Hepatocyte (in vitro differentiated cells): ENCODE results near the gene GLDC. TPM values are rescaled to one million over a fixed set of nuclear protein-coding genes. Genes with fewer than 3 reads are reported as not detected.
"Not testable (repeated sequence)": the region's sequence is repeated elsewhere in the genome, so short reads cannot be mapped to it uniquely, and the experiment has no call there.

Source experiments
- DNase-seq: peaks from one replicate; pipeline ENCODE4 v3.0.0-alpha.2; 2016; ENCODE audit warnings: low spot score
- H2AFZ ChIP-seq: fragments of 200-600 bp; sonication (generic); 2 replicates; pipeline ENCODE4 v1.6.0; 2016; ENCODE audit warnings: antibody characterized with exemption, mild to moderate bottlenecking
- H3K27ac ChIP-seq: fragments of 200-600 bp; sonication (generic); 2 replicates; pipeline ENCODE4 v1.5.1; 2016; ENCODE audit warnings: mild to moderate bottlenecking
- H3K27me3 ChIP-seq: fragments of 200-600 bp; sonication (generic); 2 replicates; pipeline ENCODE4 v1.6.1; 2016
- H3K36me3 ChIP-seq: fragments of 200-600 bp; sonication (generic); replicated peaks from 2 replicates; pipeline ENCODE4 v1.5.1; 2016; ENCODE audit warnings: low read depth; ENCODE audit not compliant: insufficient read depth
- H3K4me1 ChIP-seq: fragments of 200-600 bp; sonication (generic); 2 replicates; pipeline ENCODE4 v1.5.1; 2016; ENCODE audit warnings: mild to moderate bottlenecking, moderate library complexity; ENCODE audit not compliant: insufficient read depth
- H3K4me2 ChIP-seq: fragments of 200-600 bp; sonication (generic); 2 replicates; pipeline ENCODE4 v1.6.0; 2016
- H3K4me3 ChIP-seq: fragments of 200-600 bp; sonication (generic); 2 replicates; pipeline ENCODE4 v1.5.1; 2016; ENCODE audit warnings: mild to moderate bottlenecking
- H3K79me2 ChIP-seq: fragments of 200-600 bp; sonication (generic); 2 replicates; pipeline ENCODE4 v1.6.0; 2017; ENCODE audit warnings: mild to moderate bottlenecking
- H3K9me2 ChIP-seq: fragments of 200-600 bp; sonication (generic); replicated peaks from 2 replicates; pipeline ENCODE4 v1.6.0; 2017; ENCODE audit warnings: mild to moderate bottlenecking; ENCODE audit not compliant: insufficient read depth
- H3K9me3 ChIP-seq: fragments of 200-600 bp; sonication (generic); 2 replicates; pipeline ENCODE4 v1.5.1; 2016; ENCODE audit warnings: low read depth, mild to moderate bottlenecking
- H4K20me1 ChIP-seq: fragments of 200-600 bp; sonication (generic); 2 replicates; pipeline ENCODE4 v1.6.0; 2016; ENCODE audit warnings: mild to moderate bottlenecking; ENCODE audit not compliant: insufficient read depth, poor library complexity, severe bottlenecking
- CTCF ChIP-seq: fragments of 200-600 bp; sonication (generic); IDR thresholded peaks from 2 replicates; pipeline ENCODE4 v1.5.1; 2016; ENCODE audit warnings: antibody characterized with exemption, mild to moderate bottlenecking; ENCODE audit not compliant: poor library complexity
- EZH2 ChIP-seq: fragments of 200-600 bp; sonication (generic); IDR thresholded peaks from 2 replicates; pipeline ENCODE4 v1.6.1; 2016; ENCODE audit warnings: antibody characterized with exemption, mild to moderate bottlenecking, borderline replicate concordance
- EZH2phosphoT487 ChIP-seq: fragments of 200-600 bp; sonication (generic); IDR thresholded peaks from one replicate; pipeline ENCODE4 v1.6.1; 2018; ENCODE audit warnings: antibody characterized with exemption, mild to moderate bottlenecking, low read depth, moderate library complexity; ENCODE audit not compliant: unreplicated experiment, severe bottlenecking
- WGBS: methylation state at CpG from one replicate; pipeline ENCODE4 v1.1.6; 2016; ENCODE audit warnings: low lambda C conversion rate; ENCODE audit errors: missing lambda C conversion rate; 5-methylcytosine and 5-hydroxymethylcytosine counted together
- polyA plus RNA-seq: library from polyadenylated mRNA; unstranded; fragments of >200 nt; fragmentation: Nextera tagmentation; extraction: Ambion mirVana; gene quantifications from 2 replicates; pipeline ENCODE4 v1.2.1, GENCODE V29; 2016
- total RNA-seq: library from RNA; depleted of rRNA; stranded (reverse); fragments of >200 nt; gene quantifications from 2 replicates; pipeline ENCODE4 v1.2.3, GENCODE V29; 2014

GLDC gene
- total RNA-seq (18.4 and 26.6 TPM in 2 replicates), polyA plus RNA-seq (9.7 and 15.6 TPM in 2 replicates)

- no peaks in the 10 kb centered on the region for H3K9me3 ChIP-seq
- H3K9me2 ChIP-seq, result no peaks in the 10 kb centered on the region
- peak within 1 kb of the TSS; percentile 15 for H3K4me3 ChIP-seq
- DNase-seq, result peak; percentile 84
- under 1% methylated on average over 35 of the region's 68 CpGs for WGBS
- H2AFZ ChIP-seq, result peak within 1 kb of the TSS; percentile 58
- TF ChIP-seq EZH2phosphoT487 (peak; percentile 5), EZH2 (peak; percentile 25), CTCF (no peak)
- H3K4me2 ChIP-seq, result peak within 1 kb of the TSS; percentile 96
- no peaks in the 10 kb centered on the region for H4K20me1 ChIP-seq
- peaks cover 8% of the 10 kb centered on the region for H3K4me1 ChIP-seq
- H3K27ac ChIP-seq, result peak within 1 kb of the TSS; percentile 11
- H3K79me2 ChIP-seq, result peaks cover 17% of the 10 kb centered on the region
- no peaks in the 10 kb centered on the region for H3K36me3 ChIP-seq
- H3K27me3 ChIP-seq, result peaks cover 36% of the 10 kb centered on the region
Observed at GRCh38 chr9:6645355-6646292, at the start of gene GLDC. Gene GLDC (minus strand): TSS chr9:6645729. CDS start chr9:6645499, 230 bp downstream.

GRCh38 chr9:6692881-6693361 is 47.4 kb upstream of the GLDC start:
- Histone ChIP-seq H3K27ac (no peak overlapping the region), H3K4me3 (no peak overlapping the region), H2AFZ (no peak overlapping the region), H3K79me2 (no peaks in the 10 kb centered on the region), H3K27me3 (no peaks in the 10 kb centered on the region), H3K9me2 (no peaks in the 10 kb centered on the region), H3K36me3 (no peaks in the 10 kb centered on the region), H3K9me3 (no peaks in the 10 kb centered on the region), H3K4me1 (no peaks in the 10 kb centered on the region), H4K20me1 (no peaks in the 10 kb centered on the region), H3K4me2 (no peak overlapping the region)
- no peak for TF ChIP-seq CTCF
- TF ChIP-seq EZH2, result no peak
- no peak for TF ChIP-seq EZH2phosphoT487
- no peak for DNase-seq
- WGBS, result 72% methylated on average over 9 of the region's 9 CpGs

- no peaks in the 10 kb centered on the region for H4K20me1 ChIP-seq
- no peak overlapping the region for H2AFZ ChIP-seq
- H3K9me3 ChIP-seq, result no peaks in the 10 kb centered on the region
- H3K9me2 ChIP-seq, result no peaks in the 10 kb centered on the region
- H3K4me2 ChIP-seq, result no peak overlapping the region
- H3K4me1 ChIP-seq, result no peaks in the 10 kb centered on the region
- no peak overlapping the region for H3K27ac ChIP-seq
- no peaks in the 10 kb centered on the region for H3K79me2 ChIP-seq
- 79% methylated on average over 6 of the region's 6 CpGs for WGBS
- TF ChIP-seq EZH2phosphoT487, result no peak
- no peak for TF ChIP-seq EZH2
- no peak for TF ChIP-seq CTCF
- no peaks in the 10 kb centered on the region for H3K36me3 ChIP-seq
- H3K4me3 ChIP-seq, result no peak overlapping the region
- DNase-seq, result no peak
- H3K27me3 ChIP-seq, result no peaks in the 10 kb centered on the region
Observed at GRCh38 chr9:6692433-6692832, 46.9 kb upstream of the GLDC start.

- not testable (repeated sequence) for H2AFZ ChIP-seq, H3K4me3 ChIP-seq, H3K9me3 ChIP-seq, H3K4me1 ChIP-seq, H3K79me2 ChIP-seq, H3K27me3 ChIP-seq, H3K36me3 ChIP-seq, H4K20me1 ChIP-seq, DNase-seq, H3K4me2 ChIP-seq, H3K27ac ChIP-seq, H3K9me2 ChIP-seq
- WGBS, result 94% methylated on average over 7 of the region's 7 CpGs
Observed at GRCh38 chr9:6690675-6691070, 45.1 kb upstream of the GLDC start.
